ENCODE results near the gene TOB1. TPM values are rescaled to one million over a fixed set of nuclear protein-coding genes. Genes with fewer than 3 reads are reported as not detected.

Gene TOB1
- polyA plus RNA-seq, 1 donor (not counting 4 experiments of a cell fraction or from before 2014, with no cell fraction given): 64.4 TPM

GRCh38 chr17:50889528-50890118 is 23.5 kb upstream of the TOB1 start:
- H3K27ac ChIP-seq (ENCODE audit: control insufficient read depth, insufficient read depth, low read length): no peak overlapping the region

GRCh38 chr17:50887705-50888245 is 21.6 kb upstream of the TOB1 start:
- dilution Hi-C loops (cut with MboI; ENCODE audit: extremely low pct_ligation_motif_present, low sequenced_read_pairs): no loop called here
- no peak for DNase-seq (ENCODE audit: low read depth, low spot score)
- H3K4me1 ChIP-seq (ENCODE audit: control insufficient read depth, extremely low read depth, insufficient read depth, low read length): peaks cover 41% of the 10 kb centered on the region
- no peaks in the 10 kb centered on the region for H3K27me3 ChIP-seq (ENCODE audit: control insufficient read depth, extremely low read depth, insufficient read depth, low read length)
- H3K9me1 ChIP-seq (ENCODE audit: control insufficient read depth, extremely low read depth, insufficient read depth, low read length): no peaks in the 10 kb centered on the region
- H3K4me3 ChIP-seq (ENCODE audit: control insufficient read depth in 2 of 3, extremely low read depth in 1 of 3, insufficient read depth in 2 of 3, low read depth in 1 of 3, low read length in 3 of 3): no peak overlapping the region
- H3K4me2 ChIP-seq (ENCODE audit: control insufficient read depth, extremely low read depth, insufficient read depth, low read depth, low read length): no peak overlapping the region
- no peaks in the 10 kb centered on the region for H4K20me1 ChIP-seq (ENCODE audit: control insufficient read depth, extremely low read depth, insufficient read depth, low read length)
- no peak for FAIRE-seq
- no peak overlapping the region for H3K9ac ChIP-seq (ENCODE audit: control insufficient read depth, extremely low read depth, insufficient read depth, low read length)
- peaks cover 0 to 1% of the 10 kb centered on the region in 2 experiments for H3K36me3 ChIP-seq (ENCODE audit: control insufficient read depth in 2 of 2, extremely low read depth in 1 of 2, insufficient read depth in 2 of 2, low read length in 2 of 2)
- no peak overlapping the region for H2AFZ ChIP-seq (ENCODE audit: control insufficient read depth, low read length)
- TF ChIP-seq, protein P1, sequence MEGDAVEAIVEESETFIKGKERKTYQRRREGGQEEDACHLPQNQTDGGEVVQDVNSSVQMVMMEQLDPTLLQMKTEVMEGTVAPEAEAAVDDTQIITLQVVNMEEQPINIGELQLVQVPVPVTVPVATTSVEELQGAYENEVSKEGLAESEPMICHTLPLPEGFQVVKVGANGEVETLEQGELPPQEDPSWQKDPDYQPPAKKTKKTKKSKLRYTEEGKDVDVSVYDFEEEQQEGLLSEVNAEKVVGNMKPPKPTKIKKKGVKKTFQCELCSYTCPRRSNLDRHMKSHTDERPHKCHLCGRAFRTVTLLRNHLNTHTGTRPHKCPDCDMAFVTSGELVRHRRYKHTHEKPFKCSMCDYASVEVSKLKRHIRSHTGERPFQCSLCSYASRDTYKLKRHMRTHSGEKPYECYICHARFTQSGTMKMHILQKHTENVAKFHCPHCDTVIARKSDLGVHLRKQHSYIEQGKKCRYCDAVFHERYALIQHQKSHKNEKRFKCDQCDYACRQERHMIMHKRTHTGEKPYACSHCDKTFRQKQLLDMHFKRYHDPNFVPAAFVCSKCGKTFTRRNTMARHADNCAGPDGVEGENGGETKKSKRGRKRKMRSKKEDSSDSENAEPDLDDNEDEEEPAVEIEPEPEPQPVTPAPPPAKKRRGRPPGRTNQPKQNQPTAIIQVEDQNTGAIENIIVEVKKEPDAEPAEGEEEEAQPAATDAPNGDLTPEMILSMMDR (optimal IDR thresholded peaks at IDR 0.05 in 1 of 3, IDR thresholded peaks at IDR 0.05 in 1 of 3, conservative IDR thresholded peaks at IDR 0.05 in 1 of 3; ENCODE audit: extremely low read depth in 1 of 3, insufficient read depth in 2 of 3, low read length in 3 of 3): no peak
- TF ChIP-seq EZH2 (IDR thresholded peaks at IDR 0.05; ENCODE audit: low read length): no peak
- H3K79me2 ChIP-seq (ENCODE audit: control insufficient read depth, insufficient read depth, low read length): no peaks in the 10 kb centered on the region
- H3K27ac ChIP-seq (ENCODE audit: control insufficient read depth, insufficient read depth, low read length): no peak overlapping the region
- no peaks in the 10 kb centered on the region for H3K9me3 ChIP-seq (ENCODE audit: control insufficient read depth, low read depth, low read length)

More at GRCh38 chr17:50889528-50890118, 23.5 kb upstream of the TOB1 start:
- H3K4me3 ChIP-seq (ENCODE audit: control insufficient read depth in 2 of 3, extremely low read depth in 1 of 3, insufficient read depth in 2 of 3, low read depth in 1 of 3, low read length in 3 of 3): no peak overlapping the region
- H3K9me3 ChIP-seq (ENCODE audit: control insufficient read depth, low read depth, low read length): no peaks in the 10 kb centered on the region
- no peak for FAIRE-seq
- no peak for TF ChIP-seq EZH2 (IDR thresholded peaks at IDR 0.05; ENCODE audit: low read length)
- TF ChIP-seq, protein P1 (optimal IDR thresholded peaks at IDR 0.05 in 1 of 3, IDR thresholded peaks at IDR 0.05 in 1 of 3, conservative IDR thresholded peaks at IDR 0.05 in 1 of 3; ENCODE audit: extremely low read depth in 1 of 3, insufficient read depth in 2 of 3, low read length in 3 of 3): no peak
- peaks cover 37% of the 10 kb centered on the region for H3K4me1 ChIP-seq (ENCODE audit: control insufficient read depth, extremely low read depth, insufficient read depth, low read length)
- H4K20me1 ChIP-seq (ENCODE audit: control insufficient read depth, extremely low read depth, insufficient read depth, low read length): no peaks in the 10 kb centered on the region
- no peak overlapping the region for H3K4me2 ChIP-seq (ENCODE audit: control insufficient read depth, extremely low read depth, insufficient read depth, low read depth, low read length)
- peaks cover 0 to 1% of the 10 kb centered on the region in 2 experiments for H3K36me3 ChIP-seq (ENCODE audit: control insufficient read depth in 2 of 2, extremely low read depth in 1 of 2, insufficient read depth in 2 of 2, low read length in 2 of 2)
- H3K9me1 ChIP-seq (ENCODE audit: control insufficient read depth, extremely low read depth, insufficient read depth, low read length): no peaks in the 10 kb centered on the region
- dilution Hi-C loops (cut with MboI; ENCODE audit: extremely low pct_ligation_motif_present, low sequenced_read_pairs): no loop called here
- H3K27me3 ChIP-seq (ENCODE audit: control insufficient read depth, extremely low read depth, insufficient read depth, low read length): no peaks in the 10 kb centered on the region
- H2AFZ ChIP-seq (ENCODE audit: control insufficient read depth, low read length): no peak overlapping the region
- H3K79me2 ChIP-seq (ENCODE audit: control insufficient read depth, insufficient read depth, low read length): no peaks in the 10 kb centered on the region
- H3K9ac ChIP-seq (ENCODE audit: control insufficient read depth, extremely low read depth, insufficient read depth, low read length): no peak overlapping the region
- no peak for DNase-seq (ENCODE audit: low read depth, low spot score)
